NOMO-1 (cell line): Measurements from ENCODE around the gene LCP1.
A peak's percentile ranks its signal among the peaks of the same experiment; 100 is the strongest.
"Not testable (repeated sequence)": the region's sequence is repeated elsewhere in the genome, so short reads cannot be mapped to it uniquely, and the experiment has no call there.

Experiments
- DNase-seq, 2 experiments: peaks; one replicate each; lab custom pipeline; 2025; ENCODE audit not compliant: unreplicated experiment in 2 of 2; lab: John Stamatoyannopoulos, UW

The LCP1 gene, protein sequence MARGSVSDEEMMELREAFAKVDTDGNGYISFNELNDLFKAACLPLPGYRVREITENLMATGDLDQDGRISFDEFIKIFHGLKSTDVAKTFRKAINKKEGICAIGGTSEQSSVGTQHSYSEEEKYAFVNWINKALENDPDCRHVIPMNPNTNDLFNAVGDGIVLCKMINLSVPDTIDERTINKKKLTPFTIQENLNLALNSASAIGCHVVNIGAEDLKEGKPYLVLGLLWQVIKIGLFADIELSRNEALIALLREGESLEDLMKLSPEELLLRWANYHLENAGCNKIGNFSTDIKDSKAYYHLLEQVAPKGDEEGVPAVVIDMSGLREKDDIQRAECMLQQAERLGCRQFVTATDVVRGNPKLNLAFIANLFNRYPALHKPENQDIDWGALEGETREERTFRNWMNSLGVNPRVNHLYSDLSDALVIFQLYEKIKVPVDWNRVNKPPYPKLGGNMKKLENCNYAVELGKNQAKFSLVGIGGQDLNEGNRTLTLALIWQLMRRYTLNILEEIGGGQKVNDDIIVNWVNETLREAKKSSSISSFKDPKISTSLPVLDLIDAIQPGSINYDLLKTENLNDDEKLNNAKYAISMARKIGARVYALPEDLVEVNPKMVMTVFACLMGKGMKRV

DNA sequence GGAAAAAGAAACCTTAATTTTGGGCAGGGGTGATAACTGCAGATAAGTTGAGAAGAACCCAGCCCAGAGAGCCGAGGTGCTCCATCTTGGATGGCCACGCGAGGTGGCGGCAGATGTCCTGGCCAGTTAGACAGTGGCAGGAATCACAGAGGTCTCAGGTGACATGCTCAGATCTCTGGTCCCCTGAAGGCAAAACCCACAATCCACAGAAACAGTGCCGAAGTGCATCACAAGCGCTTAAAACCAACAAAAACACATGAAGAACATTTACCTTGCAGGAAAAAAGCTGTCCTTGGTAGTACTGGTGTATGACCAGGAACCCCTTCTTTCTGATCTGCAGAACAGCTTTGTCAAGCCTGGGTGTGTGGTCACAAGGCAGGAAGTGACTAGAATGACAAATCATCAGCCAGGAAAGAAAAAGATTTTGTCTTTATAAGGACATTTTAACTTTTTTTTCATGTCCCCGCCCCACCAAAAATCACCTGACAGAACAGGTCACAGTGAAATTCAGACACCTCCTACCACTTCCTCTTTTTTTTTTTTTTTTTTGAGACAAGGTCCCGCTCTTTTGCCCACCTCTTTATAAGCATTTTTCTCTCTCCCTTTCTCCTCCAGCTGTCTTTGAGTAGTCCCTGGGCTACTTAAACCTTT lies at the start of gene LCP1:
TSS of gene LCP1 (minus strand) at position 338 of the 651 bp plus-strand sequence. CDS start 22,515 bp downstream, outside the sequence.
- peak; percentile 82 to 94 for DNase-seq

DNA sequence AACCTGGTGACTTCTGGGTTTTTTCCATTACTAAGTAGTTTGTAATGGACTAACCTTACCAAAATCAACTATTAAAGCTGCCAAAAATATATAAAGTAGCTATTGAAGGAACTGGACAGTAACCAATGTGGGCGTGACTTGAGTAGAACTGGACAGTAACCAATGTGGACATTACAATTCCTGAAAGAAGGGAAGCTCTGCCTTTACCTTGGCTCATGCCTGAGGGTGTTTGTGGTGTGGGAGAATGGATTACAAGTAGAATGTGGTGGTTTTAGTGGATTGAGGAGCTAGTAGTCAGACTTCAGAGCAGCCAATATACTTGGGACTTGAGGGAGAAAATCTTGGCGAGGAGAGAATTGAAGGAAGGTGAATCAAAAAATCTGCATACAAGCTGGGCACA lies 47.3 kb upstream of the LCP1 start:
- no peak for DNase-seq

DNA sequence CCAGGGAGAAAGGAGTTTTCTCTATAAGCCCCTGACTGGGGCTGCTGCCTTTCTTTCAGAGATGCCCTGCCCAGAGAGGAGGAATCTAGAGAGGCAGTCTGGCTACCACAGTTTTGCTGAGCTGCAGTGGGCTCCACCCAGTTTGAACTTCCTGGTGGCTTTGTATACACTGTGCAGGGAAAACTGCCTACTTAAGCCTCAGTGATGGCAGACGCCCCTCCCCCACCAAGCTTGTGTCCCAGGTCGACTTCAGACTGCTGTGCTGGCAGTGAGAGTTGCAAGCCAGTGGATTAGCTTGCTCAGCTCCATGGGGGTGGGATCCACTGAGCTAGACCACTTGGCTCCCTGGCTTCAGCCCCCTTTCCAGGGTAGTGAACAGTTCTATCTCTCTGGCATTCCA lies 38.3 kb upstream of the LCP1 start:
- not testable (repeated sequence) for DNase-seq

DNA sequence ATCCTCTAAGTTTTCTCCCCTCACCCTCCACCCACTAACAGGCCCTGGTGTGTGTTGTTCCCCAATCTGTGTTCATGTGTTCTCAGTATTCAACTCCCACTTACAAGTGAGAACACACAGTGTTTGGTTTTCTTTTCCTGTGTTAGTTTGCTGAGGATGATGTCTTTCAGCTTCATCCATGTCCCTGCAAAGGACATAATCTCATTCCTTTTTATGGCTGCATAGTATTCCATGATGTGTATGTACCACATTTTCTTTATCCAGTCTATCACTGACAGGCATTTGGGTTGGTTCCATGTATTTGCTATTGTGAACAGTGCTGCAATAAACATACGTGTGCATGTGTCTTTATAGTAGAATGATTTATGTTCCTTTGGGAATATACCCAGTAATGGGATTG lies 32.8 kb upstream of the LCP1 start:
- DNase-seq: not testable (repeated sequence)

DNA sequence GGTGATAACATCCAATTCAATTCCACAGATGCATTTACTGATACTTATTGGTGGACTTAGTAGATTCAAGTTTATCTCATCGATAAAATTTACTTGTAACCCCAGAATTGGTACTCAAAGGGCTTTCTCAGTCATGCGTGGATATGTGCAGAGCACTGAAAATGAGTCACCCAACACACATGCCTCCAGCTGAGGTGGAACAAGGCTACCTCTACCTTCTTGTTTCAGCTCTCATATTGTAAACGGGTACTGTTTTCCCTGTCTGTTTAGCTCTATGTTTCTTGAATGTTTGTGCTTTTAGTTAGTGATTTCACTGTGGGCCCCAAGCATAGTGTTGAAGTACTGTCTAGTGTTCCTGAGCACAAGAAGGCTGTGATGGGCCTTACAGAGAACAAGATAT lies 31.3 kb upstream of the LCP1 start:
- DNase-seq: no peak

DNA sequence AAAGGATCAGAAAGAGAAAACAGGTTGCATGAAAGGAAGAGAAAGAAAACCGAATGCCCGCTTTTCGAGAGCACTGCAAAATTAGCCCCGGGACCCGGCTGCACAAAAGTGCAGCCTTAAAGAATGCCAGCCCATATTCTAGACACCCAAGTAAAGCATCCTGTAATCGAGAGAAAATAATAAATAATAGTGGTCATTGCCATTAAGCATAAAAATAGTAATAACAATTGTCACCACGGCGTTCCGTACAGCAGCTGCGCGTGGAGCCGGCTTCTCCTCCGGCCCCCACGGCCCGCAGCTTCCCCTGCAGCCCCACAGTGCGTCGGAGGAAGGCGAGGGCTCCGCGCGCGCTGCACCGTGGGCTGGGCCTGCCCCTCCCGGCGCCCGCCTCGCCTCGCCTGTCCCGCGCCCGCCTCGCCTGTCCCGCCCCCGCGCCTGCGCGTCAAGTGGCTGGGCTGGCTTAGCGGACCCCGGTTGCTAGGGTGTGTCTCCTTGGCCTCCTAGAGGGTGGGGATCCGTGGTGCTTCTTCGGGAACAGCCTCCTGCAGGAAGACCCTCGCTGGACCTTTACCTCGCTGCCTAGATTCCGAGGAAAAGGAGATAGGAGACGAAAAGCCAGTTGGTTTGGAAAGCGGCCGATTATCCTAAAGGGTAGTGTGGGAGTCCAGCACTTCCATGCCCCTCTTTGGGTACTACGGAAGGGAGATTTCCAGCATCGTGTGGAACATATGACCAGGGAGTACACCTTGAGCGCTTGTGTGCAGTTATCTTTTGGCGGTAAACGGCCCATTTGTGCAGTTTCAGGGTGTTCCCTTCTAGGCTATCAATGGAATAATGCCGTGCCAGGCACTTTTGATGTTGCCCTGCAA lies 29.7 kb upstream of the LCP1 start, which contains the start of gene LRRC63:
TSS of gene LRRC63 (plus strand) at position 446 of the 869 bp plus-strand sequence. CDS start 1,107 bp downstream, outside the sequence.
- peak; percentile 77 to 87 for DNase-seq

DNA sequence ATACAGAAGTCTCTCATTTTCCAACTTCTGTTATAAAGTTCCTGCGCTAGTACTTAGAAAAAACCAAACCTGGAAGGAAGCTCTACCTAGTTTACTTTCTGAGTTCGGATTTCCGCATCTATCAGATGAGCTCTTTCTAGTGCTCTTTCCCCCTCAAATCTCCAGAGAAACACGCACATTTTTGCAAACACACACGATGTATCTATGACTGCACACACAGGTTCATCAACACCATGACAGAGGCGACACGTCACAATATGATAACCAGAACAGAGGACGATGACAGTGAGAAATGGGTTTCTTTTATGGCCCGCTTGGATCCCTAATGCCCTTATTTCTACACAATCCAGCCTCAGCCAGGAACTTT lies 29.1 kb upstream of the LCP1 start:
- peak in 1 of 2 experiments; percentile 46 for DNase-seq

DNA sequence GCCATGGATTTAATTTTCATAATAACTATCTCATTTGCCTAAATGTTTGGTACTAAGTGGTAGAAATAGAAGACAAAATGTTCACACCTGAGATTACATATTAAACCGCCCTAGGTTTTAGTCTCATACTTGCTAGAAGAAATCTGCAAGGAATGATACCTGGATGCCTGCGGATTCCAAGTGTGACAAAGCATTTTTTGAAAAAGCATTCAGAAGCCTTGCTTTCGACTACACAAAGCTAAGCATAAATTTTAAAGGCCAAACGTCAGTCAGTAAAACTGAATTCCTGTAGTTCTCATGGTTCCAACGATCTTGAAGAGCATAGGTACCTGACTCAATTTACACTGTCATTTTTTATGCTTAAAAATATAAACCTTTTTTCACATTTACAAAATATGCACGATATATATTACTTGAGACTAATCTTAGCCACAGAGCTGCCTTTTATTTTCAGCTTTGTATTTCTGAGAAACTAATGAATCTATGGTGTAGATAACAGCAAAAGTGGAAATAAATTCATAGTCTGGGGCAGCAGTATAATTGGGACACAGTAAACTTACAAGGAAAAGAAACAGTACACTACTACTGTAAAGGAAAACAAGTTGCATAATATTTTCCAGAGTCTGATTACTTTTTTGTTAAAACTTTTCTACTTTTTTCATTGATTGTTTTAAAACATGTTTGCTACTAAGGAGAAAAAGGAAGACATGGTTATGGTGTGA lies 28.5 kb upstream of the LCP1 start:
- no peak for DNase-seq

DNA sequence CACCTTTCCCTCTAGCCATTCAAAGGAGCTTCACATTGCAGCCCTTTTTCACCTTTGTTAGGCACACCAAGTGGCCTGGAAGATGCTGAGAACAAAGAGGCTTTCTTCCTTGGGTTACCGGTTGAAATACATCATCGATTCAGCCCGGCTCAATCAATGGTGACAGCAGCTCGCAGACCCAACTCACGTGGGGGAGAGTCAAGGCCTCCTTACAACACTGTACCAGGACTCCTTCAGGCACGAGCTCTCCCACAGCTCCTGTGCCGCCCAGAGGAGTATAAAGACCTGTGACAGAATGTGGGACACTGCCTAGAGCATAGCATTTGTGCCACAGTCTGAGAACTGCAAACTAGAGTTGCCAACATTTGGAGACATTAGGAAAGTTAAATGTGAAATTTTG lies 25.9 kb upstream of the LCP1 start:
- DNase-seq: no peak

DNA sequence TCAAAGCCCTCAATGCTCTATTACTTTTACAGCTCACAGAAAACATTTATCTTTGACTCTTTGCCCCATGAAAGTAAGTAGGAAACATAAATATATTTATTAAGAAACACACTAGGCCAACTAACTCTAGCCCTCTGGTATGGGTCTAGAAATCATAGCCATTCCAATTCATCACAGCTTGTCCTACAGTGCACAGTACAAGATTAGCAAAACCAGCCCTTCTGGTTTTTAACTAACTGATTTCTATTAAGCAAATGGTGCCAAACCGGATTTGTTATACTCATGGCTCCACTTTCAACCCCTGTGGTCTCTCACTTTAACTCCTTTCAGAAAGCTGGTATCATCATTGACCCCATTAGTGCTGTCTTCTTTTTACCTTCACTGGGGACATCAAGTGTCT lies 24.2 kb upstream of the LCP1 start:
- DNase-seq: no peak

DNA sequence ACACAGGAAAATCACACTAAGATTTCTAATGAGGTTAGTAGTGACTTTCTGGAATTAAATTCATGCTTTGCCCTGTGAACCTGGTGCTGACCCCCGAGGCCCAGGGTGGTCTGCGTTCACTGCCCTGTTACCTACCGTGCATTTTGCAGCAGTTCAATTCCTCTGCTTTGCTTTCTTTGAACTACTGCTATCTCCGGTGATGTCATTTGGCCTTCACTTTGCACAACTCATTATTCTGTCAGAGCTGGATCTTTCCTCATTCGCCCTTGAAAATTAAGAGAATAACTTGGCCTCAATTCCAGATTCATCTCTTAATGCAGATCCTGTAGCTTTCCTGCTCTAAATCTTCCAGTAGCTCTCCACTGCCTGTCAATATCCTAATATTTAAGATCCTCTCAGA lies 21.0 kb upstream of the LCP1 start:
- no peak for DNase-seq

DNA sequence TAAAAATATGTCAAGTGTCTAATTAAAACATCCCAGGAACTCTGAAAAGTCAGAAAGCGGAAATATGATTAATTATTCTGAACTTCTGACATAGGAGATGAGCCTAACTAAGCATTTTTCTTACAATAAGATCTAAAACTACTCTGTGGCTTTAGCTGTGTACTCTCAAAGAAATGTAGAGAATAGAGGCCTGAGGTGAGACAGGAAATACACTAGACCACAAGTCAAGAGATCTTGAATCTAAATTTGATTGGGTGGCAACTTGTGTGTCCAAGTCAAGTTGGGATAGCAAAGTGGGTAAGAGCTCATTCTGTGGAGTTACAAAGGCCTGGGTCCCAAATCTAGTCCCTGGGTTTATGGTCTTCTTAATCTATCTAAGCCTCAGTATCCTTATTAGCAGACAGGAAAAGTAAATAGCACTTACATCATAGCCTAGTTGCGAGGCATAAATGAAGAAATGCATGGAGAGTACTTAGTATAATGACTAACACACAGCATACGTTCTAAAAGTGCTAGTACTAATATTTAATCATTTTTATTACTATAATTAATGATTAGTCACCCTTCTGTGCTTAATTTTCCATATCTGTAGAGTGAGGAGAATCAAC lies 20.3 kb upstream of the LCP1 start:
- no peak for DNase-seq

DNA sequence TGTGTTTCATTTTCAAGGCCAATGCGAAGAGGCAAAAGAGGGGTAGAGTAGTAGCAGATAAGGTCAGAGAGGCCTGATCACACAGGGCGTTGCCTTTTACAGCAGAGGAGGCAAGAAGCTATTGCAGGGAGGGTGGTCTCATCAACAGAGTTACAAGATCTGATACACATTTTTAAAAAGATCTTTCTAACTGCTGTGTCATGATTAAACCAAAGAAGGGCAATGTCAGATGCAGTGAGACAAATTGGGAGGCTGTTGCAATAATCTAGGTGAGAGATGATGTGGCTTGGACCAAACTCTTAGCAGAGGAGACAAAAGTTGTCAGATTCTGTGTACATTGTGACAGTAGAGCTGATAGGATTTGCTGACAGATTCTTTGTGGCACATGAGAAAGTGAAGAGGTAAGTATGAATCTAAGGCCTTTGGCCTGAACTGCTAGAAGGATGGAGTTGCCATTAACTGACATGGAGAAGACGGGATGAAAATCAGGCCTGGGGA lies 16.8 kb upstream of the LCP1 start:
- DNase-seq: no peak

DNA sequence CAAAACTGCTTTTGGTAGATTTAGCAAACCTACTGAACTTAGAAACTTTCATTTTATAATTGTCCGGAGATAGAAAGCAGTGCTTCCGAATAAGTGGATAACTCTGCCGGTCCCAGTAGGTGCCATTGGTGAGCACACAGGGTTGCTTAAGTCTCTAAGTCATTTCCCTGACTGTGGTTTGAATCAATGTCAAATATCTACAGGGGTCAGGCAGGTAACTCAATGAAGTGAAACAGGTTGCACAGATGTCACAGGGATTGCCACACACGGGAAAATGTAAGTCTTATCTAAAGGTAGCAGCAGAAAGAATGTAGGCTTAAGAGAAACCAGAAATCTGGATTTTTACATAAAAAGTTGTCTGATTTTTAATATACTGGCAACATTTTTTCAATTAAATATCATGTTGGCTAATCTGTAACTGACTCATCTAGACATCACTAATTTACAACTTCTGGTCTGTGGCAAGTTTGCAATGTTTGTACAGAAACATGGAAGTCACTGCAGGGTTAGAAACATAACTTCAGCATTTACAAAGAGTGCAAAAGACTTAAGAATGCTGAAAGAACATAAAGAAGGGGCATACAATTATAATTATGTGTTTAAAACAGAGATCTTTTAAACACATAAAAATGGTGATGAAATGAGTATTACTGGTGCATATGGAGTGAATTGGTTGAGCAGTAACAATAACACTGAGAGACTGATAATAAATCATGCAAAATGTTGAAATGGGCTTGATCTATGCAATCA lies 15.5 kb upstream of the LCP1 start:
- peak; percentile 57 to 95 for DNase-seq

DNA sequence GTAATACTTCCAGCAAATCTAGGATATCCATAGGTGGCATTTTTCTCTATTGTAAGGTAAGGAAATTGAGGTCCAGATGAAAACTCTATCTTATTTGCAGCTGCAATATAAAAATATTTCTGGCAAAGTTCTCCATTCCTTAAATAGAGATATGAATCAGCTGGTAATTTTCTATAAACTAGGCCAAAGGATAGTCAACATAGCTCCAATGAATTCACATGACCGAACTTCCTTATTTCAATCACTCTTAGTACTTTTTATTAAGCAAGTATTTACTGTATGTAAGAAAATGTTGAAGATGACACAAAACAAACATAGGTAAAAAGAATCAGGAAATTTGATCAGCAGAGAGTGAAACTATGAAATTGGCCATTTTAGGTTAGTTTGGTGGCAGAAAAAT lies 13.0 kb upstream of the LCP1 start:
- DNase-seq: no peak

DNA sequence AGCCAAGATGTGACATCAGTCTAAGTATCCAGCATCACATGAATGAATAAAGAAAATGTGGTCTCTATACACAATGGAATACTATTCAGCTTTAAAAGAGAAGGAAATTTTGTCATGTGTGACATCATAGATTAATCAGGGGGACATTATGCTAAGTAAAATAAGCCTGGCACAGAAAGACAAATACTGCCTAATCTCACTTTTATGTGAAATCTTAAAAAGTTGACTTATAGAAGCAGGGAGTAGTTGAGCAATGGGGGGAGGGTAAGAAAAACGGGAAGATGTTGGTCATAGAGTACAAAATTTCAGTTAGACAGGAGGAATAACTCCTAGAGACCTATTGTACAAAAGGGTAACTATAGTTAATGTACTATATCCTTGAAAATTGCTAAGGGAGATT lies 10.4 kb upstream of the LCP1 start:
- DNase-seq: peak; percentile 30 to 36

DNA sequence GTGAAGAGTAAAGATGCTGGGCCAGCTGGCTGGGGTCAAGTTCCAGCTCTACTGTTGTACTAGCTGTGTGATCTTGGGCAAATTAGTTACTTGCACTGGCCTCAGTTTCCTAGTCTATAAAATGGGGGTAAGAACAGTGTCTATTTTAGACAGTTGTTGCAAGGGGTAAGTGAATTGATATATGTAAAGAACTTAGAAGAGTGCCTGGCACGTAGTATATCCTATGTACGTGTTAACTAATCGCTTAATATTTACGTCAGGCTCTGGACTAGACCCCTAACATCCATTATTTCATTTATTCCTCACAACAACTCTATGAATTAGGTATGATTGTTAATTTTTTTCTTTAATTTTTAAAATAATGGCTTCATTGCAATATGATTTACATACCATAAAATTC lies 3.7 kb upstream of the LCP1 start:
- DNase-seq: no peak

DNA sequence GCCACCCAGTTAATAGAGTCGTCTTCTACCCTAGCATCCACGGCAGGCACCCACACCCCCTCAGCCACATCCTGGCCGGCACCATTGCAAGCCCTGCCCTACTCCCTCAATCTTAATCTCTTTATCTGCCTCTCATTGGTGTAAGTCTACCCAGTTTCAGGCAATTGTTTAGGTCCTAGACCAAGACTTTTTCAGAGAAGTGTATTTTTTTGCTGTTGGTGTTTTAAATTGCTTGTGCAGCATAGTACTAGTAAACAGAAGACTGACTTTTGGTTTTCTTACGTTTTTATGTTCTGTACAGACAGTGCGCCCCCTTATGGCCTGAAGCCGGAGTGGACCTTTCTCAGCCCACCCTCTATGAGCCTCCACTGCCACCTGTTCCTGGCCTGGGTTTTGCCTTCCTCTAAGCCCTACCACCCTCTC lies 2.3 kb upstream of the LCP1 start:
- peak; percentile 62 to 67 for DNase-seq
